ENCODE measurements around the gene ASS1.

DNA sequence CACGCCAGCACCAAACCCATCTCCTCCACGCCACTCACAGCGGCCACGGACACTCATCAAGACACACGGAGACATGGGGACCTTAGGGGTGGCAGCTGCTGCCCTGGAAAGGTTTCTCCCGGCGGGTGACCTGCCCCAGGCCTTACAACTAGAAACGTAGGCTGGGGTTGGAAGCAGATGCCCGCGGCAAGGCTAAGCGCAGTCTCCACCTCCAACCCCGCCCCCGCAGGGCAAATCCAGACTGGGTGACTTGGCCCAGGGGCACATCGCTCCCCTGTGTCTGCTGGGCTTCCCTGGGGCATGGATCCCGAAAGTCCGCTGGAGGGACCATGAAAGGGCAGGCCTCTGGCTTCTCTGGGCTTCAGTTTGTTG lies 12.0 kb upstream of the ASS1 start:
- TF ChIP-seq, protein P1, sequence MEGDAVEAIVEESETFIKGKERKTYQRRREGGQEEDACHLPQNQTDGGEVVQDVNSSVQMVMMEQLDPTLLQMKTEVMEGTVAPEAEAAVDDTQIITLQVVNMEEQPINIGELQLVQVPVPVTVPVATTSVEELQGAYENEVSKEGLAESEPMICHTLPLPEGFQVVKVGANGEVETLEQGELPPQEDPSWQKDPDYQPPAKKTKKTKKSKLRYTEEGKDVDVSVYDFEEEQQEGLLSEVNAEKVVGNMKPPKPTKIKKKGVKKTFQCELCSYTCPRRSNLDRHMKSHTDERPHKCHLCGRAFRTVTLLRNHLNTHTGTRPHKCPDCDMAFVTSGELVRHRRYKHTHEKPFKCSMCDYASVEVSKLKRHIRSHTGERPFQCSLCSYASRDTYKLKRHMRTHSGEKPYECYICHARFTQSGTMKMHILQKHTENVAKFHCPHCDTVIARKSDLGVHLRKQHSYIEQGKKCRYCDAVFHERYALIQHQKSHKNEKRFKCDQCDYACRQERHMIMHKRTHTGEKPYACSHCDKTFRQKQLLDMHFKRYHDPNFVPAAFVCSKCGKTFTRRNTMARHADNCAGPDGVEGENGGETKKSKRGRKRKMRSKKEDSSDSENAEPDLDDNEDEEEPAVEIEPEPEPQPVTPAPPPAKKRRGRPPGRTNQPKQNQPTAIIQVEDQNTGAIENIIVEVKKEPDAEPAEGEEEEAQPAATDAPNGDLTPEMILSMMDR (IDR thresholded peaks at IDR 0.05; ENCODE audit: borderline replicate concordance, extremely low read depth, low read length, poor library complexity, severe bottlenecking) = no peak
- TF ChIP-seq EZH2 (IDR thresholded peaks at IDR 0.05; ENCODE audit: borderline replicate concordance, low read depth, low read length, severe bottlenecking) = no peak
